Measurements from ENCODE around the gene CNTN4. TPM values are rescaled to one million over a fixed set of nuclear protein-coding genes. Genes with fewer than 3 reads are reported as not detected.

Gene CNTN4
- total and polyA plus RNA-seq, 4 donors: 15.8 to 228 (median 41.2) TPM

- Histone ChIP-seq H3K27me3 (ENCODE audit: control insufficient read depth in 1 of 2, insufficient read depth in 2 of 2, low read length in 1 of 2) (no peaks in the 10 kb centered on the region), H3K4me3 (ENCODE audit: low read length in 2 of 2) (no peak overlapping the region), H3K9me3 (ENCODE audit: control insufficient read depth, low read length) (no peaks in the 10 kb centered on the region), H3K27ac (ENCODE audit: low read depth in 1 of 2, low read length in 2 of 2) (no peak overlapping the region), H3K4me1 (ENCODE audit: control insufficient read depth in 1 of 2, insufficient read depth in 2 of 2, low read length in 2 of 2) (peaks cover 2 to 3% of the 10 kb centered on the region in 2 donors), H3K36me3 (ENCODE audit: control insufficient read depth in 1 of 2, insufficient read depth in 2 of 2, low read length in 1 of 2) (peaks cover 0 to 3% of the 10 kb centered on the region in 2 donors)
- 75 to 78% methylated on average over 2 of the region's 2 CpGs for WGBS, 2 donors
- intact Hi-C loops (cut with DNase I): no loop called here
- no peak for ATAC-seq (ENCODE audit: low FRiP score)
- DNase-seq: no peak
Observed at GRCh38 chr3:2950159-2950558, 851.5 kb downstream of the CNTN4 start.

- Histone ChIP-seq H3K4me3 (ENCODE audit: low read length in 2 of 2) (no peak overlapping the region), H3K27ac (ENCODE audit: low read depth in 1 of 2, low read length in 2 of 2) (no peak overlapping the region)
Observed at GRCh38 chr3:2957115-2957514, 858.4 kb downstream of the CNTN4 start.

GRCh38 chr3:2958551-2958950 lies 859.9 kb downstream of the CNTN4 start:
- Histone ChIP-seq H3K4me3 (ENCODE audit: low read length in 2 of 2) (no peak overlapping the region), H3K27ac (ENCODE audit: low read depth in 1 of 2, low read length in 2 of 2) (no peak overlapping the region), H3K9me3 (ENCODE audit: control insufficient read depth, low read length) (no peaks in the 10 kb centered on the region), H3K4me1 (ENCODE audit: control insufficient read depth in 1 of 2, insufficient read depth in 2 of 2, low read length in 2 of 2) (peaks cover 0 to 7% of the 10 kb centered on the region in 2 donors), H3K36me3 (ENCODE audit: control insufficient read depth in 1 of 2, insufficient read depth in 2 of 2, low read length in 1 of 2) (no peaks in the 10 kb centered on the region), H3K27me3 (ENCODE audit: control insufficient read depth in 1 of 2, insufficient read depth in 2 of 2, low read length in 1 of 2) (no peaks in the 10 kb centered on the region)
- intact Hi-C loops (cut with DNase I): no loop called here
- 32 to 40% methylated on average over 1 of the region's 1 CpG for WGBS, 2 donors
- DNase-seq (no peak), ATAC-seq (ENCODE audit: low FRiP score) (no peak)

More at GRCh38 chr3:2957115-2957514, 858.4 kb downstream of the CNTN4 start:
- H3K27me3 ChIP-seq (ENCODE audit: control insufficient read depth in 1 of 2, insufficient read depth in 2 of 2, low read length in 1 of 2): no peaks in the 10 kb centered on the region
- no peaks in the 10 kb centered on the region for H3K36me3 ChIP-seq (ENCODE audit: control insufficient read depth in 1 of 2, insufficient read depth in 2 of 2, low read length in 1 of 2)
- WGBS, 2 donors: 81 to 82% methylated on average over 3 of the region's 3 CpGs
- ATAC-seq (ENCODE audit: low FRiP score) (no peak), DNase-seq (no peak)
- no peaks in the 10 kb centered on the region for H3K9me3 ChIP-seq (ENCODE audit: control insufficient read depth, low read length)
- H3K4me1 ChIP-seq (ENCODE audit: control insufficient read depth in 1 of 2, insufficient read depth in 2 of 2, low read length in 2 of 2): peaks cover 0 to 4% of the 10 kb centered on the region in 2 donors
- intact Hi-C loops (cut with DNase I): no loop called here

GRCh38 chr3:2961576-2961975 lies 862.9 kb downstream of the CNTN4 start:
- no peaks in the 10 kb centered on the region for H3K36me3 ChIP-seq (ENCODE audit: control insufficient read depth in 1 of 2, insufficient read depth in 2 of 2, low read length in 1 of 2)
- no peaks in the 10 kb centered on the region for H3K27me3 ChIP-seq (ENCODE audit: control insufficient read depth in 1 of 2, insufficient read depth in 2 of 2, low read length in 1 of 2)
- no peak overlapping the region for H3K27ac ChIP-seq (ENCODE audit: low read depth in 1 of 2, low read length in 2 of 2)
- DNase-seq: no peak
- H3K4me3 ChIP-seq (ENCODE audit: low read length in 2 of 2): no peak overlapping the region
- peaks cover 0 to 7% of the 10 kb centered on the region in 2 donors for H3K4me1 ChIP-seq (ENCODE audit: control insufficient read depth in 1 of 2, insufficient read depth in 2 of 2, low read length in 2 of 2)
- intact Hi-C loops (cut with DNase I): no loop called here
- 28 to 47% methylated on average over 1 of the region's 1 CpG for WGBS, 2 donors
- H3K9me3 ChIP-seq (ENCODE audit: control insufficient read depth, low read length): no peaks in the 10 kb centered on the region
- no peak for ATAC-seq (ENCODE audit: low FRiP score)

- H3K4me1 ChIP-seq (ENCODE audit: control insufficient read depth in 1 of 2, insufficient read depth in 2 of 2, low read length in 2 of 2): no peaks in the 10 kb centered on the region
- ATAC-seq (ENCODE audit: low FRiP score): no peak
- H3K27ac ChIP-seq (ENCODE audit: low read depth in 1 of 2, low read length in 2 of 2): no peak overlapping the region
- DNase-seq: no peak
- no peaks in the 10 kb centered on the region for H3K27me3 ChIP-seq (ENCODE audit: control insufficient read depth in 1 of 2, insufficient read depth in 2 of 2, low read length in 1 of 2)
- 48 to 51% methylated on average over 2 of the region's 2 CpGs for WGBS, 2 donors
- no peak overlapping the region for H3K4me3 ChIP-seq (ENCODE audit: low read length in 2 of 2)
- no peaks in the 10 kb centered on the region for H3K9me3 ChIP-seq (ENCODE audit: control insufficient read depth, low read length)
- intact Hi-C loops (cut with DNase I): no loop called here
- no peaks in the 10 kb centered on the region for H3K36me3 ChIP-seq (ENCODE audit: control insufficient read depth in 1 of 2, insufficient read depth in 2 of 2, low read length in 1 of 2)
Observed at GRCh38 chr3:2967871-2968270, 869.2 kb downstream of the CNTN4 start.

GRCh38 chr3:2968475-2968874 lies 869.8 kb downstream of the CNTN4 start:
- Histone ChIP-seq H3K27me3 (ENCODE audit: control insufficient read depth in 1 of 2, insufficient read depth in 2 of 2, low read length in 1 of 2) (no peaks in the 10 kb centered on the region), H3K4me3 (ENCODE audit: low read length in 2 of 2) (no peak overlapping the region), H3K9me3 (ENCODE audit: control insufficient read depth, low read length) (no peaks in the 10 kb centered on the region), H3K36me3 (ENCODE audit: control insufficient read depth in 1 of 2, insufficient read depth in 2 of 2, low read length in 1 of 2) (no peaks in the 10 kb centered on the region), H3K27ac (ENCODE audit: low read depth in 1 of 2, low read length in 2 of 2) (no peak overlapping the region), H3K4me1 (ENCODE audit: control insufficient read depth in 1 of 2, insufficient read depth in 2 of 2, low read length in 2 of 2) (no peaks in the 10 kb centered on the region)
- DNase-seq: no peak
- no peak for ATAC-seq (ENCODE audit: low FRiP score)
- intact Hi-C loops (cut with DNase I): no loop called here

- ATAC-seq (ENCODE audit: low FRiP score) (no peak), DNase-seq (no peak)
- H3K4me3 ChIP-seq (ENCODE audit: low read length in 2 of 2): no peak overlapping the region
- H3K36me3 ChIP-seq (ENCODE audit: control insufficient read depth in 1 of 2, insufficient read depth in 2 of 2, low read length in 1 of 2): no peaks in the 10 kb centered on the region
- no peak overlapping the region for H3K27ac ChIP-seq (ENCODE audit: low read depth in 1 of 2, low read length in 2 of 2)
- no peaks in the 10 kb centered on the region for H3K27me3 ChIP-seq (ENCODE audit: control insufficient read depth in 1 of 2, insufficient read depth in 2 of 2, low read length in 1 of 2)
- no peaks in the 10 kb centered on the region for H3K9me3 ChIP-seq (ENCODE audit: control insufficient read depth, low read length)
- no peaks in the 10 kb centered on the region for H3K4me1 ChIP-seq (ENCODE audit: control insufficient read depth in 1 of 2, insufficient read depth in 2 of 2, low read length in 2 of 2)
- intact Hi-C loops (cut with DNase I): no loop called here
- WGBS, 2 donors: 77 to 86% methylated on average over 3 of the region's 3 CpGs
Observed at GRCh38 chr3:2976212-2976611, 877.5 kb downstream of the CNTN4 start.

GRCh38 chr3:2976796-2977195 lies 878.1 kb downstream of the CNTN4 start:
- ATAC-seq (ENCODE audit: low FRiP score): no peak
- no peaks in the 10 kb centered on the region for H3K27me3 ChIP-seq (ENCODE audit: control insufficient read depth in 1 of 2, insufficient read depth in 2 of 2, low read length in 1 of 2)
- H3K9me3 ChIP-seq (ENCODE audit: control insufficient read depth, low read length): no peaks in the 10 kb centered on the region
- no peaks in the 10 kb centered on the region for H3K36me3 ChIP-seq (ENCODE audit: control insufficient read depth in 1 of 2, insufficient read depth in 2 of 2, low read length in 1 of 2)
- 63 to 83% methylated on average over 1 of the region's 1 CpG for WGBS, 2 donors
- H3K4me1 ChIP-seq (ENCODE audit: control insufficient read depth in 1 of 2, insufficient read depth in 2 of 2, low read length in 2 of 2): no peaks in the 10 kb centered on the region
- H3K27ac ChIP-seq (ENCODE audit: low read depth in 1 of 2, low read length in 2 of 2): no peak overlapping the region
- intact Hi-C loops (cut with DNase I): no loop called here
- no peak overlapping the region for H3K4me3 ChIP-seq (ENCODE audit: low read length in 2 of 2)
- DNase-seq: no peak

- intact Hi-C loops (cut with DNase I): no loop called here
- ATAC-seq (ENCODE audit: low FRiP score): no peak
- no peak overlapping the region for H3K4me3 ChIP-seq (ENCODE audit: low read length in 2 of 2)
- H3K27ac ChIP-seq (ENCODE audit: low read depth in 1 of 2, low read length in 2 of 2): no peak overlapping the region
- H3K4me1 ChIP-seq (ENCODE audit: control insufficient read depth in 1 of 2, insufficient read depth in 2 of 2, low read length in 2 of 2): no peaks in the 10 kb centered on the region
- DNase-seq: no peak
- H3K9me3 ChIP-seq (ENCODE audit: control insufficient read depth, low read length): no peaks in the 10 kb centered on the region
- H3K27me3 ChIP-seq (ENCODE audit: control insufficient read depth in 1 of 2, insufficient read depth in 2 of 2, low read length in 1 of 2): no peaks in the 10 kb centered on the region
- H3K36me3 ChIP-seq (ENCODE audit: control insufficient read depth in 1 of 2, insufficient read depth in 2 of 2, low read length in 1 of 2): no peaks in the 10 kb centered on the region
- WGBS, 2 donors: 72 to 81% methylated on average over 9 of the region's 9 CpGs
Observed at GRCh38 chr3:2978977-2979732, 880.5 kb downstream of the CNTN4 start.

Data from aorta (tissue), 5 donors.